Heart left ventricle (tissue), 13 donors: ENCODE results near the gene TEX38.

Experiments
- CTCF ChIP-seq, 12 donors: fragments of 200-600 bp; sonication (generic) in 4 of 12; IDR thresholded peaks; one replicate each; pipeline versions ENCODE4 v1.5.0 to v1.8.0; 2018 to 2022; ENCODE audit warnings: antibody characterized with exemption in 12 of 12, mild to moderate bottlenecking in 5 of 12
- POLR2A ChIP-seq, 2 donors: fragments of 450-650 bp; IDR thresholded peaks; one replicate each; pipeline ENCODE4 v1.6.1; 2017; ENCODE audit warnings: antibody characterized with exemption in 2 of 2, mild to moderate bottlenecking in 2 of 2, moderate library complexity in 2 of 2
- donor health status: ischemic (EF 13 %, LVEDD 7.1; RV severe dilation, severe dysfunction).
- donor health status: DM: no; HTN: yes; CAD: no.
- donor health status: DM: no; HTN: no; CAD: no.
- donor health status: ischemic (EF 25% LVEDD 6.9; RV normal size, moderate dysfunction).
- donor health status: ischemic (EF 25% LVEDD 5.7; RV mildly dilated, moderate dysfunction).
- donor health status: ischemic (EF 35%, LVEDD 5.7; RV mildly dilated, moderate dysfunction).
- donor health status: nonischemic (EF 11% LVEDD 7.7; RV severe dilation, severe dysfunction).
- donor health status: DM: yes; HTN: yes; CAD: no.
- donor health status: PGD.
- donor health status: ischemic (EF 29% LVEDD 5.4; RV normal size, mild dysfunction).
- donor health status: nonischemic (EF 23%, LVEDD 6.1; RV moderate dilation, normal function).

GRCh38 chr1:46637444-46638083 lies 34.1 kb upstream of the TEX38 start:
- TF ChIP-seq CTCF (IDR thresholded peaks at IDR 0.05) = no peak
- TF ChIP-seq POLR2A (IDR thresholded peaks at IDR 0.05) = no peak
